Peyer's patch (tissue), 4 donors: ENCODE measurements around the gene CYB561.

Experiments
- POLR2A ChIP-seq, 2 donors: fragments of 450-650 bp; IDR thresholded peaks; one replicate each; pipeline ENCODE4 v1.5.1; 2017; ENCODE audit warnings: antibody characterized with exemption in 2 of 2, mild to moderate bottlenecking in 2 of 2, moderate library complexity in 2 of 2
- TF ChIP-seq, protein P1 (sequence below), 6 experiments: fragments of 450-650 bp in 4 of 6; fragments of 200-600 bp in 2 of 6; sonication (generic) in 1 of 6; IDR thresholded peaks; one replicate each; pipeline ENCODE4 v1.5.1; 2017 to 2019; ENCODE audit warnings: antibody characterized with exemption in 6 of 6, mild to moderate bottlenecking in 3 of 6, moderate library complexity in 1 of 6

DNA sequence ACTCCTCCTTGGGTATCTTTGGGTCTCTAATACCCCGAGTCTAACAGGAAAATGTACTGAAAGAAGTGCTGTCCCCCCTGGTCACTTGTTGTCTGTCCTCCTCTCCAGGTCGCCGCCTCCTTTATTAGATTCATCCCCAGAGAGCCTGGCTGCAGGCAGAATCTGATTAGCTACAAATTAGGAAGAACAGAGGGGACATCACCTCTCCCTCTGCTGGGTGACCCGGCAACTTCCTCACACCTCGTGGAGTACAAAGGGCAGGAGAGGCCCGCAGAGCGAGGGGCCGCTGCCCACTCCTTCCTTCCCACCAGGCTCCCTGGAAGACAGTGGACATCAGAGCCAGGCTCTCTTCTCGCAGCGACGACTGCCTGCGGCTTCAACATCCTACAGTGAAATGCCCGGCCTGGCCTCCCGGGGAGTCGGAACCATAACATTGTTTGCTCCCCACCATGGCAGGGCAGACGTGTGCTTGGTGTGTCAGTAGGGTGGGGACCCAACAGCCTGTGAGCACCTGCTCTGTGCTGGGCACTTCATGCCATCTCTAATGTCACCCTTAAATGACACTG is 5.3 kb downstream of the CYB561 start:
- TF ChIP-seq, protein P1, sequence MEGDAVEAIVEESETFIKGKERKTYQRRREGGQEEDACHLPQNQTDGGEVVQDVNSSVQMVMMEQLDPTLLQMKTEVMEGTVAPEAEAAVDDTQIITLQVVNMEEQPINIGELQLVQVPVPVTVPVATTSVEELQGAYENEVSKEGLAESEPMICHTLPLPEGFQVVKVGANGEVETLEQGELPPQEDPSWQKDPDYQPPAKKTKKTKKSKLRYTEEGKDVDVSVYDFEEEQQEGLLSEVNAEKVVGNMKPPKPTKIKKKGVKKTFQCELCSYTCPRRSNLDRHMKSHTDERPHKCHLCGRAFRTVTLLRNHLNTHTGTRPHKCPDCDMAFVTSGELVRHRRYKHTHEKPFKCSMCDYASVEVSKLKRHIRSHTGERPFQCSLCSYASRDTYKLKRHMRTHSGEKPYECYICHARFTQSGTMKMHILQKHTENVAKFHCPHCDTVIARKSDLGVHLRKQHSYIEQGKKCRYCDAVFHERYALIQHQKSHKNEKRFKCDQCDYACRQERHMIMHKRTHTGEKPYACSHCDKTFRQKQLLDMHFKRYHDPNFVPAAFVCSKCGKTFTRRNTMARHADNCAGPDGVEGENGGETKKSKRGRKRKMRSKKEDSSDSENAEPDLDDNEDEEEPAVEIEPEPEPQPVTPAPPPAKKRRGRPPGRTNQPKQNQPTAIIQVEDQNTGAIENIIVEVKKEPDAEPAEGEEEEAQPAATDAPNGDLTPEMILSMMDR (IDR thresholded peaks at IDR 0.05): no peak
- no peak for TF ChIP-seq POLR2A (IDR thresholded peaks at IDR 0.05)
